ENCODE measurements around the gene NDUFA8.

NDUFA8 gene

DNA sequence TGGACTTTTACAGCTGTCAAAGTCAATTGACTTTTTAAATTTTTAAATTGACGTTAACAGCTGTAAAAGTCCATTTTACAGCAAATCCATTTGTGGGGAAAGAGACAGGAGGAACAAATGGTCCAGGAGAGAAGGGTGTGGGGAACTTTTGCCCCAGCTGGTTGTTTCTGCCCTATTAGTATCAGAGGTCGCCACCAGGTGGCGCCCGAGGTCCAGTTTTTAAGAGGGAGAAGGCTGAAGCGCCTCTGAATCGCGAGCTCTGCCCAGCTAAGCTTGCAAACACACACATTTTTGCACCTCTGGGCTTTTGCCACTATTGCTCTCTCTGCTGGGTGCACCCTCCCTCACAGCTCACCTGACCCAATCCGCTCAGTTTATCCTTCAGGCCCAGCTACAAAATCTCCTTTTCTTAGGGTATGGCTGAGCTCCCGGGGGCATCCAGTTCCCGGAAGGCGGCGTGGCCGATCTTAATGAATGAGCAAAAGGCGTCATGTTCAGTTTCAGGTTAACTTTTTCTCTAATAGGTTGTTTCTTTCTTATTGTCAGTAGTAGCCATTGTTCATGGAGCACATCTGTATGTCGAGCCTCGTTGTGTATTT is 60.2 kb downstream of the NDUFA8 start:
- peak; percentile 57 to 67 for DNase-seq (ENCODE audit: low read depth in 2 of 2)

DNA sequence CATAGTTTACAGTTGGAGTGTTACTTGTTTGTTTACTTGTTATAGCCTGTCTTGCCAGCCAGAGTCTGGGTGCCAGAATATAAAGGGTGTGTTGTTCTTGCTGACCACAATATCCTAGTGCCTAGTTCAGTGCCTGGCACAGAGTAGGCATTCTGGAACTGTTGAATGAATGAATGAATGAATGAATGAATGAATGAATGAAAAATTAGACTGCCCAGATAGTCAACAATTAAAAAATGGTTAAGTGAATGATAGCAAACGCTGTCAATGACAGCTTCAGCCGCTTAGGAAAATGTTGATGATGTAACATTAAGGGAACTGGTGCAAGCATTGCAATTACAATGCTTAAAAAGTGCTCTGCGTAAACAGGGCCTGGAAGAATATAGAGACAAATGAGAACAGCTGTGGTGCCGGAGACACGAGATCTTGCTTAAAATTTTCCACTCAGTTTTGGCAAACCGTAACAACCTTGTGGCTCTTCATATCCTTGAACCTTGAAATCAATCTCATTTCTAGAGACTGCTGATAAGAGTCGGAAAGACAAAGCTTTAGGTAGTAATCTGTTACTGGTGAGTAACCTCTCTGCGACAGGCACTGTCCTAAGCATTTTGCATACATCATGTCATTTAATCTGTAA is 61.8 kb downstream of the NDUFA8 start:
- no peak for DNase-seq (ENCODE audit: low read depth in 2 of 2)

DNA sequence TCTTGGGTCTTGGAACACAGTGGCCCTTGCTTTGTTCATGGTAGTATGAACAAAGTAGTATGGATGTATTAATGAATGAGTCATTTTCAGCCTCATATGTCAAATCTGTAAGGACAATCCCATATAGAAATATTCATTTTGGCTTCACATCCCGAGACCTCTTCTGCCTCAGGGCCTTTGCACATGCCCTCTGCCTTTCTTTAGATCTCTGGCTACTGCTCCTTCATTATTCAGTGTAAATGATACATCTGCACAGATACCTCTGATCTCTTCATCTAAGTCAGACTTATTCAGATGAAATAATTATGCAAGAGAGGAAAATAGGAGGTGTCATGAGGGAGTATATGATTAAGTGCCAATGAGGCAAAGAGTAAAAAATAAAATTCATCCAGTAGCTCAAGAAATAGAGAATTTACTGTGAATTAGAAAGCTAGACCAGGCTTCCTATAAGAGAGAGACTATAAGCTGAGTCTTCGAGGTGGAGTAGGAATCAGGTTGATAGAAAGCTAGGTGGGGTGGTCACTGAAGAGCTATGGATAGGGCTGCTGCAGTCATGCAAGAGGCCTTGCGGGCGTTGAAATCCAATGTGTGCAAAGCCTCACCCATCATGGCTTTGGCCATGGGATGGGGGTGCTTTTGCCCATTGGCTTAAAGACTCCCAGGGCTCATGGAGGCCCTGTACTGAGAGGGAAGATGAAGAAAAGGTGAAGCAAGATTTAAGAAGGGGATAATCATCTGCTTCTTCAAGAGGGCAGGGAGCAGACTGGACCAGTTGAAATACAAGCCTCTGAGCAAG is 62.8 kb downstream of the NDUFA8 start:
- no peak for DNase-seq (ENCODE audit: low read depth in 2 of 2)

DNA sequence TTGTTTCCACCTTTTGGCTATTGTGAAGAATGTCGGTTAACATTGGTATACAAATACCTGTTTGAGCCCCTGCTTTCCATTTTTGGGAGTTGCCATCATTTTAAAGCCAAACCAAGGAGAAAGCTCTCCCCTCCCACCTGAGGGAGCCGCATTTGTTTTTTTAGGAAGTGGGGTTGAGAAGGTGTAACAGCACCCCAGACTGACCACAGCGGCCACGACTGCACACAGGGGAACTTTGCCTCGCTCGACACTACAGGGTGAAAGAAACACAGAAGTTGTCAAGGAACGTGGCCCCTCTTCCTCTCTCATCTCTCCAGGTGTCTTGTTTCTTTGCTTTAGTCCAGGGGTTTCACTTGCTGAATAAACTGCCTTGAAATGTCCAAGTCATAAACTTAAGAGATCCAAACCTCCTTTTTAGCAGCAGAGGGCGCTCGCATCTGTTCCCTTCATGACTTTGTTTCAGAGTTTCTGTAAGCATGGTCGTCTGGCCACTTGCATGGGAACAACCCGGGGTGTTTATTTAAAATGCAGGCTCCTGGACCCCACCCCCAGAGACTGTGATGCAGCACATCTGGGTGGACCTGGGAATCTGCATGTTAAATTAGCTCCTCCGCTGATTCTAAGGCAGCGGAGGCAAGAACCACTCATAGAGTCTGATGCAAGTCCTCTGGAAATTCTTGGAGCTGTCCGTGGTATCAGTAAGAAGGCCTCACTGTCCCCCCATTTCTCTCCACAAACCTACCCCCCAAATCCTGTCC is 64.4 kb downstream of the NDUFA8 start:
- no peak for DNase-seq (ENCODE audit: low read depth in 2 of 2)
